Heart left ventricle (tissue), 16 donors: ENCODE measurements around the gene DHRS12. TPM values are rescaled to one million over a fixed set of nuclear protein-coding genes. Genes with fewer than 3 reads are reported as not detected.
A peak's percentile ranks its signal among the peaks of the same experiment; 100 is the strongest.

Source experiments
- ATAC-seq, 4 donors: fragments of 200-7000 bp; cut with Tn5 transposase; one replicate each; pipeline ENCODE4 v1.9.1; 2020 to 2022; ENCODE audit warnings: moderate library complexity in 4 of 4, mild to moderate bottlenecking in 3 of 4, moderate number of reproducible peaks in 1 of 4
- DNase-seq, 5 donors: peaks; one replicate each; pipeline ENCODE4 v3.0.0-alpha.2; 2020
- H3K27ac ChIP-seq, 12 donors: fragments of 200-600 bp; sonication (generic) in 4 of 12; one replicate each; pipeline versions ENCODE4 v1.5.0 to v1.8.0; 2016 to 2022; ENCODE audit warnings: mild to moderate bottlenecking in 2 of 12
- H3K27me3 ChIP-seq, 9 donors: fragments of 200-600 bp; sonication (generic) in 2 of 9; one replicate each; pipeline versions ENCODE4 v1.5.1 to v1.8.0; 2016 to 2022; ENCODE audit warnings: mild to moderate bottlenecking in 3 of 9
- H3K36me3 ChIP-seq, 9 donors: fragments of 200-600 bp; sonication (generic) in 2 of 9; one replicate each; pipeline versions ENCODE4 v1.5.0 to v1.8.0; 2018 to 2022; ENCODE audit warnings: mild to moderate bottlenecking in 2 of 9
- H3K4me1 ChIP-seq, 12 donors: fragments of 200-600 bp; sonication (generic) in 4 of 12; one replicate each; pipeline versions ENCODE4 v1.5.0 to v1.8.0; 2016 to 2022; ENCODE audit warnings: mild to moderate bottlenecking in 3 of 12
- H3K4me3 ChIP-seq, 12 donors: fragments of 200-600 bp; sonication (generic) in 4 of 12; one replicate each; pipeline versions ENCODE4 v1.5.0 to v1.8.0; 2017 to 2022; ENCODE audit warnings: mild to moderate bottlenecking in 9 of 12, moderate library complexity in 4 of 12
- H3K9me3 ChIP-seq, 12 donors: fragments of 200-600 bp; sonication (generic) in 4 of 12; one replicate each; pipeline versions ENCODE4 v1.5.0 to v1.8.0; 2016 to 2022; ENCODE audit warnings: mild to moderate bottlenecking in 1 of 12
- POLR2A ChIP-seq, 2 donors: fragments of 450-650 bp; IDR thresholded peaks; one replicate each; pipeline ENCODE4 v1.6.1; 2017; ENCODE audit warnings: antibody characterized with exemption in 2 of 2, mild to moderate bottlenecking in 2 of 2, moderate library complexity in 2 of 2
- WGBS, 4 donors: extraction: QIAGEN DNeasy Blood & Tissue Kit in 2 of 4; methylation state at CpG; one replicate each; pipeline versions ENCODE4 v1.1.5 to v1.1.7; 2013 to 2018; 5-methylcytosine and 5-hydroxymethylcytosine counted together
- intact Hi-C, 10 donors: fragments of 100-400 bp; cut with DNase I; formaldehyde crosslinking; loops; one replicate each; pipeline versions ENCODE4 v1.11.1 to v1.14.2; 2022
- polyA plus RNA-seq, 2 donors: library from polyadenylated mRNA; stranded (reverse); fragments of 200-250 nt; gene quantifications; one replicate each; pipeline ENCODE4 v1.2.3, GENCODE V29; 2013
- total RNA-seq, 9 donors: library from RNA; depleted of rRNA in 2 of 9; stranded (reverse); fragments of >200 nt in 2 of 9; fragmentation: NEBNext Ultra II Directional in 3 of 9; extraction: Animal tissue kit (Norgen Biotek cat#: 25700) in 3 of 9; gene quantifications; one replicate each; pipeline versions ENCODE4 v1.1.0 to v1.2.4, GENCODE V29; 2016 to 2023
- TF ChIP-seq, protein P1 (sequence below), 12 donors: fragments of 200-600 bp; sonication (generic) in 4 of 12; IDR thresholded peaks; one replicate each; pipeline versions ENCODE4 v1.5.0 to v1.8.0; 2018 to 2022; ENCODE audit warnings: antibody characterized with exemption in 12 of 12, mild to moderate bottlenecking in 5 of 12
- donor health status: ischemic (EF 13 %, LVEDD 7.1; RV severe dilation, severe dysfunction).
- donor health status: healthy with polysubstance abuse.
- donor health status: DM: no; HTN: yes; CAD: no.
- donor health status: DM: no; HTN: no; CAD: no.
- donor health status: ischemic (EF 25% LVEDD 6.9; RV normal size, moderate dysfunction).
- donor health status: ischemic (EF 25% LVEDD 5.7; RV mildly dilated, moderate dysfunction).
- donor health status: healthy.
- donor health status: DM: yes; HTN: yes; CAD: no.
- donor health status: ischemic (EF 35%, LVEDD 5.7; RV mildly dilated, moderate dysfunction).
- donor health status: nonischemic (EF 11% LVEDD 7.7; RV severe dilation, severe dysfunction).
- donor health status: DM: yes; HTN: yes; CAD: no.
- donor health status: PGD.
- donor health status: ischemic (EF 29% LVEDD 5.4; RV normal size, mild dysfunction).
- donor health status: nonischemic (EF 23%, LVEDD 6.1; RV moderate dilation, normal function).

DHRS12 gene
- total and polyA plus RNA-seq, 11 donors: 3.9 to 13.9 (median 12.1) TPM

DNA sequence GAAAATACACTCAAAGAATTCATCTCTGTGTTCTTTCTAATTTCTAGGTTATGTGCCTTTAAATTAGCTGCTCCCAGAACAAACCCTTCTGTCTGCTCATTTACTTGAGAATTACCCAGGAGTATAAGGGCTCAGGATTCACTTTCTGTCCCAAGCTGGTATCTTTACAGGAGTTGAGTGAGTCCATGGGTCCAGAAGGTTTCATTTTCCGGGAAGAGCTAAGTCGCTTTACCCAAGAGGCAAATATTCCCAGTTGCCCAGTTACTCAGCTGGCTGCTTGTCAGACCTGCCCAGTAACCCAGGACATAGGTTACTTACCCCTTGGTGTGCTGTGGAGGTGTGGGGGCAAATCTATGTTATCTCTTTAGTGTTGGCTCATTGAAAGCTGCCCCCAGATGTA lies 47.3 kb downstream of the DHRS12 start:
- H3K9me3 ChIP-seq: no peaks in the 10 kb centered on the region
- H3K27me3 ChIP-seq: no peaks in the 10 kb centered on the region
- peaks cover 0 to 93% (median 79%) of the 10 kb centered on the region in 9 donors for H3K36me3 ChIP-seq
- DNase-seq (no peak), ATAC-seq (no peak)
- WGBS, 4 donors: 87 to 92% (median 91%) methylated on average over 2 of the region's 2 CpGs
- no peak overlapping the region for H3K27ac ChIP-seq
- H3K4me3 ChIP-seq: no peak overlapping the region
- H3K4me1 ChIP-seq: peaks cover 0 to 5% (median 0%) of the 10 kb centered on the region in 12 donors
- no peak for TF ChIP-seq POLR2A (IDR thresholded peaks at IDR 0.05)
- TF ChIP-seq, protein P1, sequence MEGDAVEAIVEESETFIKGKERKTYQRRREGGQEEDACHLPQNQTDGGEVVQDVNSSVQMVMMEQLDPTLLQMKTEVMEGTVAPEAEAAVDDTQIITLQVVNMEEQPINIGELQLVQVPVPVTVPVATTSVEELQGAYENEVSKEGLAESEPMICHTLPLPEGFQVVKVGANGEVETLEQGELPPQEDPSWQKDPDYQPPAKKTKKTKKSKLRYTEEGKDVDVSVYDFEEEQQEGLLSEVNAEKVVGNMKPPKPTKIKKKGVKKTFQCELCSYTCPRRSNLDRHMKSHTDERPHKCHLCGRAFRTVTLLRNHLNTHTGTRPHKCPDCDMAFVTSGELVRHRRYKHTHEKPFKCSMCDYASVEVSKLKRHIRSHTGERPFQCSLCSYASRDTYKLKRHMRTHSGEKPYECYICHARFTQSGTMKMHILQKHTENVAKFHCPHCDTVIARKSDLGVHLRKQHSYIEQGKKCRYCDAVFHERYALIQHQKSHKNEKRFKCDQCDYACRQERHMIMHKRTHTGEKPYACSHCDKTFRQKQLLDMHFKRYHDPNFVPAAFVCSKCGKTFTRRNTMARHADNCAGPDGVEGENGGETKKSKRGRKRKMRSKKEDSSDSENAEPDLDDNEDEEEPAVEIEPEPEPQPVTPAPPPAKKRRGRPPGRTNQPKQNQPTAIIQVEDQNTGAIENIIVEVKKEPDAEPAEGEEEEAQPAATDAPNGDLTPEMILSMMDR (IDR thresholded peaks at IDR 0.05): no peak
- intact Hi-C loops: no loop called here

DNA sequence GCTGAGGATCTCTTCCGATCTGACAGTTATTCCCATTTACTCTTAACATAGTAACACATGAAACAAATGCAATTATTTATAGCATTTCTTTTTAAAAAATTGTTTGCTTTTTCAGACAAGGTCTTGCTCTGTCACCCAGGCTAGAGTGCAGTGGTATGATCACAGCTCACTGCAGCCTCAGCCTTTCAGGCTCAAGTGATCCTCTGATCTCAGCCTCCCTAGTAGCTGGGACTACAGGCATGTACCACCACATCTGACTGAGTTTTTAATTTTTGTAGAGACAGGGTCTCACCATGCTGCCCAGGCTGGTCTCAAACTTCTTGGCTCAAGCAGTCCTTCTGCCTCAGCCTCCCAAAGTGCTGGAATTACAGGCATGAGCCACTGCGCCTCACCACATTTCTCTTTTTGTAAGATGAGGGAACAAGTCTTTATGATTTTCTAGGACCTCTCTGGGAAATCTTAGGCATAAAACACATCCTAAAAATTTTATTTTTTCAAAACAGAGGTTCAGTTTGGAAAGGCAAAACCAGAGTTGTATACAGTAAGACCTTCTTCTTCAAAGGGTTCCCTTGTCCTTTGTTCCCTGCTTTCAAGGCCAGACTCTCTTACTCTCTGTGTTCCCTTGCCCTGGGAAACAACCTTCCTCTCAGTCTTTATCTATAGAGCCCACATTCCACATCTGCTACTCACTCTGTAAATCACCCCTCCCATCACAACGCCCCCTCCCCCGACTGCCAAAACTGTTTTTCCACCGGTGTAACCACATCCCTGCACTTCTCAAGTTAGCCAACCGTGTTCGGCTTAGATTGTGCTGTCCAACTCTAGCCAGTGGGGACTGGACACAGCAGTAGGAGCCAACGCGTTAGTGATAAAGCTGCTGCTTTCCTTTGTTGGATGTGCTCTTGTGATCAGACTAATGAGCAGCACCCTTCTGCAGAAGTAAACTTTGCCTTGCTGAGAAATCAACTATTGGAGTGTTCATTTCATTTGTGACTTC lies 56.2 kb downstream of the DHRS12 start:
- DNase-seq (no peak), ATAC-seq (no peak)
- peak overlapping the region in 1 of 12 donors; percentile 14 for H3K27ac ChIP-seq
- H3K36me3 ChIP-seq: peaks cover 0 to 39% (median 16%) of the 10 kb centered on the region in 9 donors
- H3K4me1 ChIP-seq: no peaks in the 10 kb centered on the region
- no peak overlapping the region for H3K4me3 ChIP-seq
- TF ChIP-seq POLR2A (IDR thresholded peaks at IDR 0.05): no peak
- TF ChIP-seq, protein P1 (IDR thresholded peaks at IDR 0.05): no peak
- H3K27me3 ChIP-seq: no peaks in the 10 kb centered on the region
- peaks cover 0 to 21% (median 11%) of the 10 kb centered on the region in 12 donors for H3K9me3 ChIP-seq
- WGBS, 4 donors: 94 to 97% (median 96%) methylated on average over 9 of the region's 9 CpGs
- intact Hi-C loops: no loop called here

GRCh38 chr13:51746802-51747201 lies 57.2 kb downstream of the DHRS12 start:
- Histone ChIP-seq H3K27ac (peak overlapping the region in 1 of 12 donors; percentile 14), H3K36me3 (peaks cover 0 to 35% (median 8%) of the 10 kb centered on the region in 9 donors), H3K27me3 (no peaks in the 10 kb centered on the region), H3K4me1 (no peaks in the 10 kb centered on the region), H3K9me3 (peaks cover 0 to 21% (median 11%) of the 10 kb centered on the region in 12 donors), H3K4me3 (no peak overlapping the region)
- DNase-seq (no peak), ATAC-seq (peak in 2 of 4 donors; percentile 20 to 34)
- intact Hi-C loops: no loop called here
- WGBS, 4 donors: 72 to 87% (median 79%) methylated on average over 2 of the region's 2 CpGs
- TF ChIP-seq POLR2A (IDR thresholded peaks at IDR 0.05): no peak
- TF ChIP-seq, protein P1 (IDR thresholded peaks at IDR 0.05): no peak

DNA sequence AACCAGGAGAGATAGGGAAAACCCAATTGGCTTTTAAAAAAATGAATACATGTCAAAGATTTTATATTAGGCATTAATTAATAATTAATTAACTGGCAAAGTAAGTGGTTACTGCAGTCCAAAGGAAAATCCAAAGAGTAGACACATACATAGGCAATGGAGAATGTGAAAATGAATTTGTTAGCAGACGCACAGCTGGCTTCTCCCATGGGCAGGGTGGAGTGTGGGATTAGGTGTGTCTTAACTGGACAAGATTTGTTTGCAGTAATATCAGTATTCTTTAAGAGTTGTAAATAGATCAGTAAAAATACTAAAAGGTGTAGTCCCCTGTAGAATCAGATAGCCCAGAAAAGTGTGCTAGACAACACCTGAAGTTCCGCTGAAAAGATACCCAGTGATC lies 58.7 kb downstream of the DHRS12 start:
- Histone ChIP-seq H3K9me3 (peaks cover 0 to 21% (median 11%) of the 10 kb centered on the region in 12 donors), H3K36me3 (peaks cover 0 to 45% (median 3%) of the 10 kb centered on the region in 9 donors), H3K4me3 (no peak overlapping the region), H3K4me1 (no peaks in the 10 kb centered on the region), H3K27ac (no peak overlapping the region), H3K27me3 (no peaks in the 10 kb centered on the region)
- intact Hi-C loops: no loop called here
- ATAC-seq (no peak), DNase-seq (no peak)
- TF ChIP-seq, protein P1 (IDR thresholded peaks at IDR 0.05): no peak
- TF ChIP-seq POLR2A (IDR thresholded peaks at IDR 0.05): no peak
- WGBS, 4 donors: 90 to 97% (median 91%) methylated on average over 2 of the region's 2 CpGs
